GM12891 (cell line): ENCODE data around the gene NOD2.

Source experiments
- PAX5 ChIP-seq: IDR thresholded peaks from 2 replicates; pipeline ENCODE4 v1.6.1; 2011; ENCODE audit warnings: low read length, moderate library complexity, mild to moderate bottlenecking; ENCODE audit not compliant: insufficient read depth, severe bottlenecking
- POLR2A ChIP-seq: IDR thresholded peaks from 2 replicates; pipeline ENCODE4 v1.6.1; 2011; ENCODE audit warnings: low read depth, low read length, control low read depth
- POLR2AphosphoS5 ChIP-seq: IDR thresholded peaks from 2 replicates; pipeline ENCODE4 v1.6.1; 2011; ENCODE audit warnings: low read depth, low read length, control low read depth
- SPI1 ChIP-seq: IDR thresholded peaks from 2 replicates; pipeline ENCODE4 v1.6.1; 2011; ENCODE audit warnings: low read depth, low read length, control low read depth
- TAF1 ChIP-seq: IDR thresholded peaks from 2 replicates; pipeline ENCODE4 v1.6.1; 2011; ENCODE audit warnings: low read depth, low read length, control low read depth

GRCh38 chr16:50712956-50713355 is 19.6 kb downstream of the NOD2 start:
- no peak for TF ChIP-seq POLR2AphosphoS5
- TF ChIP-seq POLR2A = no peak
- TF ChIP-seq TAF1 = no peak
- TF ChIP-seq PAX5 = no peak
- no peak for TF ChIP-seq SPI1
